IPS-18c (cell line): ENCODE results near the gene UBE2J2.
"Not testable (repeated sequence)": the region's sequence is repeated elsewhere in the genome, so short reads cannot be mapped to it uniquely, and the experiment has no call there.

ENCODE experiments used
- H3K4me3 ChIP-seq: 2 replicates; pipeline ENCODE4 v1.7.0; 2013; ENCODE audit warnings: low read depth, mild to moderate bottlenecking, low read length, moderate library complexity; ENCODE audit not compliant: insufficient read depth
- H3K9me3 ChIP-seq: one replicate; pipeline ENCODE4 v1.6.1; 2013; ENCODE audit warnings: mild to moderate bottlenecking, low read length, moderate library complexity; ENCODE audit not compliant: control insufficient read depth, insufficient read depth

Gene UBE2J2

DNA sequence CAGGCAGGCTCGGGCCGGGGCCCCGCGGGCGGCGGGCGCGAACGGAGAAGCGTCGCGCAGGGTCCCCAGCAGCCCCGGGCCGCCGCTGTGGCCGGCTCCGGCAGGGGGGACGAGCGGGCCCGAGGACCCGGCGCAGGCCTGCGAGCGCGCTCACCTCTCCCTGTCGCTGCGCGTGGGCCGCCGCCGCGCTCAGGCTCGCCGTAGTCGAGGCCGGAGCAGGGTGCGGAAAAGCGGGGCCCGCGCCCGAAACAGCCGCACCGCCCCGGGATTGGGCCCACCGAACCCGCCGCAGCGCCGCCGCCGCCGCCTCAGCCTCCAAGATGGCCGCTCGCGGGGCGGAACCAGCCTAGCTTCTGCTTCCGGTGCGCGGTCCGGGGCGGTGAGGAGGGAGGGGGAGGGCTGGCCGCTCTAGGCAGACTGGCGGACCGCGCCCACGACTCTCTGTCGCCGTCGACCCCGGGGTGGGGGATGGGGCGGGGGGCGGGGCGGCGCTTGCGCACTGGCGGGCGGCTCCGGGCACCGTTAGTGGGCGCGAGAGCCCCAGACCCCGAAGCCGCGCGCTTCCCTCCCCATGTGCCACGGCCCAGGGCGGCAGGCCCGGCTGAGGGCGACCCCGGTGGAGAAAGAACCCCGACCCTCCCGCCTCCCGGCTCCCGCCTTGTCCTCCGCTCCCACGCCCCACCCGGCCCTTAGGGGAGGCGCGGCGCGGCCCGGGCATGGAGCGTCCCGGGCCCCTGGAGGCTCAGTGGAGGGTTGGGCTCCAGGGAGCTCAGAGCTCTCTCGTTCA is at the start of gene UBE2J2:
UBE2J2 (minus strand) TSS at position 343 of the 787 bp plus-strand sequence. CDS start 5,862 bp downstream, outside the sequence.
- no peaks in the 10 kb centered on the region for H3K9me3 ChIP-seq

DNA sequence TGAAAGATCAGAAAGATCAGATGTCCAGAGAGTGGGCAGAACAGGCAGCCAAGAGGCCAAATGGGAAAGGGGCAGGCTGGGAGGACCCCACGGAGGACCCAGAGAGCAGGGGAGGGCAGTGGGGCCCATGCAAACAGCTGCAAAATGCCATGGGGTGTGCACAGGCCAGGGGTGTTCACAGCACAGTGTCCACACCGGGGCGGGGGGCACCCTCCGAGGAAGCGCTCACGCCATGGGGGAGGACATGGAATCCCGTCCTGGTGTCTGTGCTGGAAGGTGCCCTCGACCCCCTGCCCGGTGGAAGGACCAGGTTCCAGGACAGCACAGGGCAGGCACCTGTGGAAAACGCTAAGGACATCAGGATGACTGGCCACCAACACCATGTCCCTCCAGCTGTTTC is 49.3 kb upstream of the UBE2J2 start:
- Histone ChIP-seq H3K9me3 (no peaks in the 10 kb centered on the region), H3K4me3 (no peak overlapping the region)

More for the DNA sequence above, at the start of gene UBE2J2:
- H3K4me3 ChIP-seq: peak within 1 kb of the TSS; percentile 86

DNA sequence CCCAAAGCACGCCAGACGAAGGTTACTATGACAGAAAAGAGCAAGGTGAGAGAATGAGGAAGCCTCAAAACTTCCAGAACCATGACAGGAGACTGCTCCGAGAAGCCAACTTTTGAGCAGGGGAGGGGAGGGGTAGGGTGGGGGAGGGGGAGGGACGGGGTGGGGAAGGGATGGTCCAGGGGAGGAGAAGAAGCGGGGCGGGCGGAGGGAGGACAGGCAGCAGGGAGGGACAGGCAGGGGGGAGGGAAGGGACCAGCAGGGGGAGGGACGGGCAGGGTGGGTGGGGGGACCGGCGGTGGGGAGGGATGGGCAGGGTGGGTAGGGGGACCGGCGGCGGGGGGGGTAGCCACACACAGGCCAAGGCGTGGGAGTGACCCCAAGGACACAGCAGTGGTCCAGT is 48.8 kb upstream of the UBE2J2 start:
- Histone ChIP-seq H3K9me3 (no peaks in the 10 kb centered on the region), H3K4me3 (no peak overlapping the region)

DNA sequence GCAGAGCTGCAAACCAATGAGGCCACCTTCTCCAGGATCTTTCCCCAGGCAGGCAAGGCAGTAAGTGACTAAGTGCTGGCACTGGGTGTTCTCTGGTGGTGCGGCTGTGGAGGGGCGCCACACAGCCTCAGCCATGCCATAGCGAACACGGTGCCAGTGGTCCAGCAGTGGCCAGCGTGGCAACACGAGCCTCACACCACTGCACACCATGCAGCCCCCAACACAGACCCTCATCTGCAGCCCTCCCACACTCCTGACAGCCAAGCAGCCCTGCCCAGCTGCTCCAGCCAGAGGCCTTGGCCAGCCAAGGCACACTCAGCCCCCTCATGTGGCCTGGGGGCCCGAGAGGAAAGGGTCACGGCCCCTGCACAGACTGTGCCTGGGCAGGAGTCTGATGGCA is 47.8 kb upstream of the UBE2J2 start:
- Histone ChIP-seq H3K4me3 (no peak overlapping the region), H3K9me3 (no peaks in the 10 kb centered on the region)

DNA sequence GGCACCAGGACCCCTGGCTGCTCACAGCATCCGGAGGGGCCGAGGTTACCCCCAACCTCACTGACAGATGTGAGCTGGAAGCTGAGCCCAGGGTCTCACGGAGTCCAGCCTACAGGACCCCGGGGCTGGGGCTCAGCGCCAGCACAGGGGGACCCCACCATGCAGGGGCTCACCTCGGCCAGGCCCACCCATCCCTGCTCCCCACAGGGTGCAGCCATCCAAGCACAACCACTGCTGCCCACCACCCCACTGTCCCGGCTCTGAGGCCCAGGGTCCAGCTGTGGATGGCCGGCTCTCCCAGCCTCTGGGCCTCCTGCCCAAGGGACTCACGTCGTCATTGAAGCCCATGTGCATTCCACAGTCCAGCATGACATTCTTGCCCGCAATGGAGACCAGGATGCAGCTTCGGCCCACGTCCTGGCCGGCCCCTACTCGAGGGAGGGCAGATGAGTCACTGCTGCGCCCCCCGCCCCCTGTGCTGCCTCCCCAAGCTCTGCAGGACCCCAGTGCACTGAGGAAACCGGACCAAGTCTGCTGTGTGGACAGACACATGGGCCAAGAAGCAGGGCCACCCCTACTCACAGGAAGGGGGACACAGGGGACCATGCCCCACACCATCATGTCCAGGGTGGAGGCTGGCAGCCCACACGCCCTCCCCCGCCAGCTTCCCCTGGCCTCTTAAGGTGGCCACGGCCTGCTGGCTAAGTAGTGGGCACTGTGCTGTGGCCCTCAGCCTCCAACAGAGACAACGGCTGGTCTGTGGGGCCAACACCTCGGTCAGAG is 47.2 kb upstream of the UBE2J2 start:
- no peak overlapping the region for H3K4me3 ChIP-seq
- H3K9me3 ChIP-seq: no peaks in the 10 kb centered on the region

DNA sequence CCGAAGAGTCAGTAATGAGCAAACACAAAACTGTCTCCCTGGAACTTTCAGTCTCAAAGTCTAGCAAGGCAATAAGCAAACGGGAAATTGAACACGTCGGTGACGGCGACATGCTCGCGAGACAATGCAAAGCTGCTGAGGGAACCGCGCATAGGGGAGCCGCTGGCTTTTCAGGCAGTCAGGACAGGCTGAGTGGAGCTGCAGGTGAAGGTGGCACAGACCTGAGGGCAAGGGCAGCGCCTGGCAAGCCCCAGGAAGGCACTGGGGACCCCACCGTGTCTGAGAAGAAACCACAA is 45.9 kb upstream of the UBE2J2 start:
- Histone ChIP-seq H3K4me3 (no peak overlapping the region), H3K9me3 (no peaks in the 10 kb centered on the region)

DNA sequence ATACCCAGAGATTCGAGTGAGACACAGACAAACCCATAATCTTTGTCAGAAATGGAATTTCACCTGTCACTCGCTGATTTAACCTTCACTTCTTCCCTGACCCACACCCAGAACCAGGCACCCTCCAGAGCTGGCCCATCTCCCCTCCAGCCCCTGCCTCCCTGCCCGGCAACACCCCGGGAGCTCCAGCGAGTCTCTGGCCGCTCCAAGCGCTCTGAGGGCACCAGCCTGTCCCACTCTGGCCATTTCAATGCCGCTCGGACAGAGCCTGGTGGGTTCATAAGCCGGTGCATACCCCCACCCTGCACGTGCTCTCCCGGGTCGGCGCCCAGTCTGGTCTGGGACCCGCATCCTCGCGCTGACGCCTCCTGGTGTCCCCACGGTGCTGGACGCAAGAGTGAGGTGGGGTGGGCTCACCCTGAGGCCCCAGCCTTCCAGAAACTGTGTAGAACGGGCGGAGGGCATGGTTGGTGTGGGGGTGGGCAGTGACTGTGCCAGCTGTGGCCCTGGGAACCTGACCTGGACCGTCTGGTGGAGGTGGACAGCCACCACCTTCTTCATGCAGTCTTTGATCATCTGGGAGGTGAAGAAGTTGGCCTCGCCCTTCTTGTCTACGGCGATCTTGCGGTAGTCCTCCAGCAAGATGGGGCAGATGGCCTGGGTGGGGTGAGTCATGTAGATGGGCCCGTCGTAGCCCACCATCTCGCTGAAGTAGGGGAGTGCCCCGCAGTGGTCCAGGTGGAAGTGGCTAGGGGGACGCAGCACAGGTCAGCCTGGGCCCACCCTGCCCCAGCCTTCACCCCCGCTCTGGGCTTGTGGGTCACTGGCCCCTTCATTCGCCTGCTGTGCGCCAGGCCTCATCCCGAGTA is 45.4 kb upstream of the UBE2J2 start:
- Histone ChIP-seq H3K9me3 (no peaks in the 10 kb centered on the region), H3K4me3 (no peak overlapping the region)

DNA sequence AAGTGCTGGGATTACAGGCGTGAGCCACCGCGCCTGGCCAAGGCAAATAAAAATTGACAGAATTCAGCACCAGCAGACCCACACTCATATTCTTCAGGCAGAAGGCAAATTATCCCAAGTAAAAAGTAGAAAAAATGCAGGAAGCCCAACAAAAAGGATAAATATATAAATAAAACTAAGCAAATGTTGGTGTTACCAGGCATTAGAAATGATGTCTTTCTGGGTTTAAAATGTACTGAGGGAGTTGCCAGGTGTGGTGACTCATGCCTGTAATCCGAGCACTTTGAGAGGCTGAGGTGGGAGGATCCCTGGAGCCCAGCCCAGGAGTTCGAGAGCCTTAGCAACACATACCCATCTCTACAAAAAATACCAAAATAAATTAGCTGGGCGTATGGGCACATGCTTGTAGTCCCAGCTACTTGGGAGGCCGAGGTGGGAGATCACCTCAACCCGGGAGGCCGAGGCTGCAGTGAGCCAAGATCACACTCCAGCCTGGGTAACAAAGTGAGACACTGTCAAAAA is 44.5 kb upstream of the UBE2J2 start:
- no peak overlapping the region for H3K4me3 ChIP-seq
- H3K9me3 ChIP-seq: no peaks in the 10 kb centered on the region

DNA sequence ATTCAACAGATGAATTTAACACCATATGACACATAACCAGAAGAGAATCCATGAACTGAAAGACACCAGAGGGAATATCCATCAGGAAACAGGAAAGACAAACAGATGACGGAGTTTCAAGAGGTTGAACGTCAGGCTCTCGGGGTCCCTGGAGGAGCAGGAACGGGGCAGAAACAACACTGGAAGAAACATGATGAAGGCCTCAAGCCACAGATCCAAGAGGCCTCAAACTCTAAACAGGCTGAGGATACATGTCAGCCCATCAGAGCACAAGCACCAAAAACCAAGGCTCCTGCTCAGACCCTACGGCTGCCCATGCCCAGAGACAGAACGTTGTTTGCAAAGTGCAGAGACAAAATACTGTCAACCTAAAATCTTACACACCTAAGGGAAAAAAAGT is 43.8 kb upstream of the UBE2J2 start:
- Histone ChIP-seq H3K4me3 (no peak overlapping the region), H3K9me3 (no peaks in the 10 kb centered on the region)

DNA sequence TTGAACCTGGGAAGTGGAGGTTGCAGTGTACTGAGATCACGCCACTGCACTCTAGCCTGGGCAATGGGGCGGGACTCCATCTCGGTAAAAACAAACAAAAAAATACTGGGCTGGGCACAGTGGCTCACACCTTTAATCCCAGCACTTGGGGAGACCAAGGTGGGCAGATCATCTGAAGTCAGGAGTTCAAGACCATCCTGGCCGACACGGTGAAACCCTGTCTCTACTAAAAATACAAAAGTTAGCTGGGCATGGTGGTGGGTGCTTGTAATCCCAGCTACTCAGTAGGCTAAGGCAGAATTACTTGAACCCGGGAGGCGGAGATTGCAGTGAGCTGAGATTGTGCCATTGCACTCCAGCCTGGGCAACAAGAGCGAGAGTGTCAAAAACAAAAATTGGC is 42.5 kb upstream of the UBE2J2 start:
- H3K9me3 ChIP-seq, H3K4me3 ChIP-seq: not testable (repeated sequence)

DNA sequence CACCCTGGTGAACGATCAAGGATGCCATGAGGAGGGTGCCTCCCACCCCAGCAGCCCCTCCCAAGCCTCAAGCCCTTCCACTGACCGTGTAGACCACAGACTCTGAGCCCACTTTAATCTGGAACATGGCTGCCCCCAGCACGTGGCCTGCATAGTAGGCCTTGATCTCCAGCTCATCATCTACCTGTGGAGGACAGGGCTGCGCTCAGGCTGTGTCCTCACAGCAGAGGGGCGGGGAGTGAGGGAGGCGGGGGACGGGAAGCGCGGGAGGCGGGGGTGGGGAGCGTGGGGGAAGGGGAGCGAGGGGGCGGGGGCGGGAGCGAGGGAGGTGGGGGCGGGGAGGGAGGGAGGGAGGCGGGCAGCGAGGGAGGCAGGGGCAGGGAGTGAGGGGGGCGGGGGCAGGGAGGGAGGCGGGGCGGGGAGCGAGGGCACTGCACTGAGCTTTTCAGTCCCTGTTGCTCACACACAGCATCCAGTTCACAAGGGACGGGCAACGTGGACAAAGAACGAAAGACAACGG is 41.8 kb upstream of the UBE2J2 start:
- H3K9me3 ChIP-seq: no peaks in the 10 kb centered on the region
- H3K4me3 ChIP-seq: no peak overlapping the region; the same call in 1 of the 2 replicates

DNA sequence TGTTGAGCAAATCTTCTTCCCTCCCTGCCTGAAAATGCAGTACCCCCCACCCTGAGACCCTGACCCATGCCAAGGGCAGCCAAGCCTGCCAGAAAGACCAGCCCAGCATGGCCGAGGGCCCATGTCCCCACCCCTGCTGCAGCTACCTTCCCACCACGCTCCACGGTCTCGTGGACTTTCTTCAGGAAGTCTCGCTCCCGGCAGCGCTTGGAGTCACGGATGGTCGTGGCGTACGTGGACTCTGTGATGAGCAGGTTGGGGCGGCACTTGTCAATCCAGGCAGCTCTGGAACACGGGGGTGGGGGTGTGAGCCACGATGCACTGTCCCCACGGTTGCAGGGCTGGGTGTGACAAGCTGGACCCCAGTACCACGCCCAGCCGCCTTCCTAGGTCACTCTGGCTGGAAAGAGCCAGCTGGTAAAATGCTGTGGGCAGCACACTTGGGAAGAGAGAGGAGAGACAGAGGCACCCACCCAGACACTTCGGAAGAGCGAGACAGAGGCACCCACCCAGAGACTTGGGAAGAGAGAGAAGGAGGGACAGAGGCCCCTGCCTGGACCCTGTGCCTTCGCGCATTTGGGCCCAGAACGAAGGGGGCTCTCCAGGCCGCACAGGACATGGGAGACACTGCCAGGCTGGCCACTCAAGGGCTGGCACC is 41.2 kb upstream of the UBE2J2 start:
- Histone ChIP-seq H3K4me3 (no peak overlapping the region; the same call in 1 of the 2 replicates), H3K9me3 (no peaks in the 10 kb centered on the region)

DNA sequence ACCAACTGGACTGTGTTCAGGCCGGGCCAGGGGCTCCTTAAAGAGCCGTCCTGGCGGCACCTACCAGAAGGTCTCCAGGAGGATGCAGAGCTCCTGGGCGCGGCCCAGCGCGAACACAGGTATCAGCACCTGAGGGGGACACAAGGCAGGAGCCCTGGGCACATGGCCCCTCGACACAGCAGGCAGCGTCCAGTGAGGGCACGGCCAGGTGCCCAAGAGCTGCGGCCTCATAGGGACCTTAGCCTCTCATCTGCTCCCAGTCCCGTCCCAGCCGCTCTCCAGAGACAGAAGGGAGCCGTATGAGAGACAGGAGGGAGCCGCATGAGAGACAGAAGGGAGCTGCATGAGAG is 40.6 kb upstream of the UBE2J2 start:
- no peaks in the 10 kb centered on the region for H3K9me3 ChIP-seq

DNA sequence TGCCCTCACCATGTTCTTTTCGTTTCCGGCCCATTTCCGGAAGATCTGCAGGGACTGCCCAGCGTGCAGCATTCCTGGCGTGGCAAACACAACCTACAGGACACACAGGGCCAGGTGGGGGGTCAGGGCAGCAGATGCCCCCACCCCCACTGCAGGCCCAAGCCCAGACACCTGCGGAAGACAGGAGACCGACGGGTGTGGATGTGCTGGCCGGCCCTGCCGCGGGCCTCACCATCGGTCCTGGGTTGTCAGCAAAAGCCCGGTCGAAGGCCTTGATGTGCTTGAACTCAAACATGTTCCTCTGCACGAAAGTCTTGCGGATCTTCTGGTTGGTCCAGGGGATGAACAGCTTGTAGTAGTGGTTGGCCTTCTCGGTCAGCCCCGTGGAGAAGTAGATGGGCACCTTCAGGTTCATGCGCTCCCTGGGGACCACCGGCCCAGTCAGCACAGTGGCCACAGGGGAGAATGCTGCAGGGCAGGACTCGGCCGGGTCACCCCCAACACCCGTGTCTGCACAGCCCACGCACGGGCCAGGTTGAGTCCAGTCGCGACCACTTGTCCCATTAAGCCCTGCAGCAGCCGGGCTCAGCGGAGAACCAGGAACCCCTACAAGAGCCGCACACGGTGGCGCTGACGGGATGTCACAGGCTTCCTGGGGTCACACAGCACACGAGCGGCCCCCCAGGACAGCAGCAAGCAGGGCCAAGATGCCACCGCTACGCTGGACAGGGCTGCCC is 40.0 kb upstream of the UBE2J2 start:
- Histone ChIP-seq H3K9me3 (no peaks in the 10 kb centered on the region), H3K4me3 (no peak overlapping the region)

More for the DNA sequence above, 40.6 kb upstream of the UBE2J2 start:
- no peak overlapping the region for H3K4me3 ChIP-seq

DNA sequence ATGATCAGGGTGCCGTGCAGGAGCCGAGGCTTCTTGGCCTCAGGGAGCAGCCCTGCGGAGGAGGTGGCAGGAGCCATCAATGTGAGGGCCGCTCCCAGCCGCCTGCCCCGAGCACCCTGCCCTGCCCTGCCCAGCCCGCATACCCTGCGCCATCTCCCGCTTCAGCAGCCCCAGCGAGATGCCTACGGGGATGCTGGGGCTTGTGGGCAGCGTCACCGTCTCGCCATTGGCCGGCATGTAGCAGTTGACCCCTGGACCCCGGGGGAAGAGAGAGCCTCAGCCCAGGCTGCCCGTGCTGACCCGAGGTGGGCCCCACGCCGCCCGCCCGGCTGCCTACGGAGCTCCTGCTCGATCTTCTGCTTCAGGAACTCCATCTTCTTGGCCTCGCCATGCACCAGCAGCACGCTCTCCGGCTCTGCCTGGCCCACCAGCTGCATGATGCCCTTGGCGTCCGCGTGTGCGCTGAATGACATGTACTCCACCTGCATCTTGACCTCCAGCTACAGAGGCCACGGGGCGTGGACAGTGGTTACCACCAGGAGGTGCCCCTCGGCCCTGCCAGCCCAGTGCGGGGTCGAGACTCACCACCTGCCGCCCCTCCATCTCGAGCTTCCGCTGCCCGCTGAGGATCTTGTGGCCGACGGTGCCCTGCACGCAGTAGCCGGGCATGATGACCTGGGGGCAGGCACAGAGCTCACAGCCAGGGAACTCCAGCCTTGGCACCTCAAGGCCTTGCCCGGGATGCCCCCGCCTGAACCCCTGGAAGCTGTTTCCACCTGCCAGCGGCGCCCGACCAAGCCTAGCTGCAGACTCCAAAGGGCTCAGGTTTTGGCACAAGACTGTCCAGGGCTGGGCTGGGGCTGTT is 39.0 kb upstream of the UBE2J2 start:
- no peak overlapping the region for H3K4me3 ChIP-seq
- no peaks in the 10 kb centered on the region for H3K9me3 ChIP-seq
